HG03558 (cell line): ENCODE results near the gene VTI1A.
"Not testable (repeated sequence)": the region's sequence is repeated elsewhere in the genome, so short reads cannot be mapped to it uniquely, and the experiment has no call there.

Experiments used
- ATAC-seq: cut with Tn5 transposase; IDR thresholded peaks from one replicate; pipeline ENCODE4 v1.9.1; 2021; ENCODE audit warnings: moderate number of reproducible peaks; ENCODE audit not compliant: unreplicated experiment; ENCODE audit errors: extremely low read depth

Gene VTI1A

DNA sequence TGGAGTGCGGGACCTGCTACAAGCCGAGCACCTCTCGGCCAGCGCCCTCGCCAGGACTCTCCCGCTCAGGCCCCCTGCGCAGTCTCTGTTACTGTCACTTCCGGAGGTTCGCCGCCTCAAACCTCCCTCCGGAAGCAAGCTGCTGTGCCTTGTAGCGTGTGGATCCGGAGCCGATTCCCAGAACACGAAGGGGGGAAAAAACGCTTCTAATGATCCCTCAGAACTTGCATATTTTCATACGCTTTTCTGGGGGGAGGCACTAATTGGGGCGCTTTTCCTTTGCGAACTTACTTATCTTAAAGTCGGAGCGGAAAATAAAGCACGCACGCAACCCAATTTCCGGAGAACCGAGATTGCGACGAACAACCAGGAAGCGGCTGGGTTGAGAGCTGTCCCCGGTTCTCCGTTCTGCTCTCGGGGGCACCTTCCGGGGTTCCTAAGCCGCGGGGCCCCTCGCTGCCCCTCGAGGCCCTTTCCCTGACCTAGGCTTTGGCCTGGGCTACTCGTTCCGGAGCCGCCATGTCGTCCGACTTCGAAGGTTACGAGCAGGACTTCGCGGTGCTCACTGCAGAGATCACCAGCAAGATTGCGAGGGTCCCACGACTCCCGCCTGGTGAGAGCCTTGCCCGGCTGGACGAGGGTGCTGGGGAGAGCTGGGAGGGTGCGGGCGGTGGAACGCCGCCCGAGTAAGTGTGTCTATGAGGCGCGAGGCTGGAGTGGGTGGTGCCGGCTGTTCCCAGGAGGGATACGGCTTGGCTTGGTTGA, at the start of gene VTI1A, which contains the start of gene ZDHHC6:
Gene VTI1A (plus strand): TSS at position 361 of the 765 bp plus-strand sequence. CDS start 159 bp downstream, at position 520.
Gene ZDHHC6 (minus strand): TSS at position 60 of the 765 bp plus-strand sequence. CDS start 1,478 bp downstream, outside the sequence.
- ATAC-seq = peak; percentile 85

DNA sequence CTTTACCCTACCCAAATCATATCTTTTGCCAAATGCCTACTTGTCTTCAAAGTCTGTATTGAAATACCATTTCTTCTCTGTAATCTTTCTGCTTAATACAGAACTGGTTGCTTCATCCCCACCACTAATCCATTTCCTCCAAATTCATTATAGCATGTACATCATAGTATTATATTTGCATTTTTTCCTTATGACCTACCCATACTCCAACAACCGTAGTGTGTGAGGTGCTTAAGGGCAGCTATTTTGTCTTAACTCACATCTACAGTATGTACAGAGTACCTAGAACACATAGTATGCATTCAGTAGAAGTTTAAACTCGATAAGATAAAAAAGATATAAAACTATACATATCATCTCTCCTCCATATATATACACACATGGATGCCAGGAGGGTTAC, 49.4 kb upstream of the VTI1A start:
- no peak for ATAC-seq

GRCh38 chr10:112402917-112403316, 44.1 kb upstream of the VTI1A start:
- no peak for ATAC-seq

DNA sequence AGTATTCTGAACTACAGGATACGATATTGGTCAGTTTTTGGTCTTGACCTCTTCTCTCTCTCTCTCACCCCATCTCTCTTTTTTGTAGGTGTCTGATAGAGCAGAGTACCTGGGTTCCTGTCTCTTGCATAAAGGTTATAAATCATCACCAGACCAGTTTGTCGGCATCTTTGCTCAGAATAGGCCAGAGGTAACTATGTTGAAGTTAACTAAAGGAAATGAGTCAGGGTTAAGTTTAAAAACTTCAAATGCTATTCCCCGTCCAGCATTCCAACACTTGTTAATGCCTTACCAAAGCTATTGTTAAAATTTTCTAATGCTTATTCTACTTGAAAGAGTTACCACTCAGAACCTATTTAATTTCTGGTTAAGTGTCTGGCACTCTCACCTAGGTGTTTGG, 42.4 kb upstream of the VTI1A start:
- ATAC-seq = no peak

DNA sequence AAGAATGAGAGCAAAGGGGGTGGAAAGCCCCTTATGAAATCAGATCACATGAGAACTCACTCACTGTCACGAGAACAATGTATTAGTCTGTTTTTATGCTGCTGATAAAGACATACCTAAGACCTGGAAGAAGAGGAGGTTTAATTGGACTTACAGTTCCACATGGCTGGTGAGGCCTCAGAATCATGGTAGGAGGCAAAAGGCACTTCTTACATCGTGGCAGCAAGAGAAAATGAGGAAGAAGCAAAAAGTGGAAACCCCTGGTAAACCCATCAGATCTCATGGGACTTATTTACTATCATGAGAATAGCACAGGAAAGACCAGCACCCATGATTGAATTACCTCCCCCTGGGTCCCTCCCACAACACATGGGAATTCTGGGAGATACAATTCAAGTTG, 40.2 kb upstream of the VTI1A start:
- ATAC-seq = not testable (repeated sequence)

DNA sequence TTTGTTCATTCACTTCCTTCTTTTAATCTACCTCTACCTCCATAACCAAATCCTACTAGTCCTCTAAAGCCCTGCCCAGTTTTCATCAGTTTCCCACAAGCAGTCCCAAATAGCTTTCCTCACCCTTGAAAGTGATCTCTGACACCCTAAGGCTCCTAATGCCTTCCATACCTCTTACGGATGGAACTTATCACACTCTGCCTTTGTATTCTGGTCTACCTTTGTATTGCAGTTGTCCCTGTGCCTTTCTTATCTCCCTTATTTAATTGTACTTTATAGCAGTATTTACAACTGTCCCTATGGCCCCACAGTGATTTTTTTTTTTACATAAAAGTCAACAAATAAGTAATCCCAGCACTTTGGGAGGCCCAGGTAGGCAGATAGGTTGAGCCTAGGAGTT, 39.3 kb upstream of the VTI1A start:
- ATAC-seq = no peak

GRCh38 chr10:112409299-112409698, 37.7 kb upstream of the VTI1A start:
- ATAC-seq = no peak

DNA sequence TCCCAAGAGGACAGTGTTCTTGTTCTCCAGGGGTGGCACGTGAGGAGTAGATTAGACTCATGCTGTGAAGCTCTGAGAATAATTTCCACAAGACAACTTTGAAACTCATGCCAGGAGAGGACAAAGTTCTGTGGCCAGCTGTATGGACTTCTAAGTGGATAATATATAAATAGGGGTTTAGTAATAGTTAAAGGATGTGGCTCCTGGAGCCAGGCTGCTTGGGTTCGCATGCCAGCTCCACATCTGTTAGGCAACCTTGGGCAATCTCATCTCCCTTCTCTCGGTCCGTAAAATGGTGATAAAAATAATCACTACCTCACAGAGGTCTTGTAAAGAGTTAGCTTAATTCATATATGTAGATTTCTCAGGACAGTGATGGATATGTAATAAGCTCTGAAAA, 37.3 kb upstream of the VTI1A start:
- no peak for ATAC-seq

DNA sequence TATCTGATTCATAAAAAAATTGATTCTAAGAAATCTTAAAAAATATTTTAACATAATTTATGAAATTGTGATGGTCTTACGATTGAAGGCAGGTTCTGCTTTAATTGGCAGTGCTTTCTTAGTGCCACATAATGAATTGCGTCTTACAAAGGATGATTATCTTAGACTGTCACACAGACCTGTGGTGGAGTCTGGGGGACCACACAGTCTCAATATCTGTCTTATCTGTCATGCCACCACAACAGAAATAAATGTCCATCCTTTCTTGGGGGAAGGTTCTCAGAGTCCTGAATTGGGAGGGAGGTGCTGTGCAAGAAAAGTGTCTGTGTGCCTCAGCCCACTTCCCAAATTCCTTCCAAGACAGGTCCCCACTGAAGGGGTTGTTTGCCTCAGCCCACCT, 34.3 kb upstream of the VTI1A start:
- no peak for ATAC-seq

- ATAC-seq = no peak
Observed at GRCh38 chr10:112421731-112422130, 25.3 kb upstream of the VTI1A start.

- no peak for ATAC-seq
Observed at GRCh38 chr10:112424651-112425050, 22.4 kb upstream of the VTI1A start.

GRCh38 chr10:112426111-112426510, 20.9 kb upstream of the VTI1A start:
- ATAC-seq = no peak

GRCh38 chr10:112429147-112429546, 17.9 kb upstream of the VTI1A start:
- ATAC-seq = no peak

GRCh38 chr10:112429654-112430230, 17.3 kb upstream of the VTI1A start:
- no peak for ATAC-seq

DNA sequence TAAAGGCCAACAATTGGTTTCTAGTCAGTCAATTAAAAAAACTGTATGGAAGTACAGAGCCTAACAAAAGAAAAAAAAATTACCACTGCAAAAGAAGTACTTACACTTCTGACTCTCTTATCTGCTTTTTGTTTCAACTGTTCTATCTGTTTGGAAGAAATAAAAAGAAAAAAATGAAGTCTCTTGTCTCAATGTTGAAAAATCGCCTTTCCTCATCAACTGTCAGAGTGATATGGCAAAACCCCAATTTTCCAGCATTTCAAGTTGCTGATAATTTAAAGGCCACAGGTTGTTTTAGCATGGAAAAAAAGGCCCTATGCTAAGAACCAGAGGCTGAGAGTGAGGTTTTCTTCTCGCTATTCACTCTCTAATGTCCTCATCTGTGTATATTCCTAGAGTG, 13.9 kb upstream of the VTI1A start:
- no peak for ATAC-seq

GRCh38 chr10:112434988-112435619, 11.9 kb upstream of the VTI1A start:
- ATAC-seq = no peak

DNA sequence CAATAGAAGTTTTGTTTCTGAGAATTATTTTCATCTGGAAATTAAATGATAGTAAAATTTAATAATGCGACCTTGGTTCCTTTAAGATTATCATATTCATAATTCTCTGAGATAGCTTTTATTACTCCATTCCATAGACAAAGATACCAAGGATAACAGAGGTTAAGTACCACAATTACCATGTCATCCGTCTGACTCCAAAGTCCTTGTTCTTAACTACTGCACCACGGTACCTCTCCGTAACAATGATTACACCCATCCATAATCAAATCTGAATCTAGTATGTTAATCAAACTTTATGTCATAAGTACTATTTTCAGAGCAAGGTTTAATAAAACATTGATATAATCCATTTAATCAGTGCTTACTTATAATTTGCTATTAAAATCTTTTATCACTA, 8.7 kb upstream of the VTI1A start:
- no peak for ATAC-seq

GRCh38 chr10:112441520-112441919, 5.5 kb upstream of the VTI1A start:
- ATAC-seq = no peak

GRCh38 chr10:112442063-112442462, 5.0 kb upstream of the VTI1A start:
- ATAC-seq = no peak

DNA sequence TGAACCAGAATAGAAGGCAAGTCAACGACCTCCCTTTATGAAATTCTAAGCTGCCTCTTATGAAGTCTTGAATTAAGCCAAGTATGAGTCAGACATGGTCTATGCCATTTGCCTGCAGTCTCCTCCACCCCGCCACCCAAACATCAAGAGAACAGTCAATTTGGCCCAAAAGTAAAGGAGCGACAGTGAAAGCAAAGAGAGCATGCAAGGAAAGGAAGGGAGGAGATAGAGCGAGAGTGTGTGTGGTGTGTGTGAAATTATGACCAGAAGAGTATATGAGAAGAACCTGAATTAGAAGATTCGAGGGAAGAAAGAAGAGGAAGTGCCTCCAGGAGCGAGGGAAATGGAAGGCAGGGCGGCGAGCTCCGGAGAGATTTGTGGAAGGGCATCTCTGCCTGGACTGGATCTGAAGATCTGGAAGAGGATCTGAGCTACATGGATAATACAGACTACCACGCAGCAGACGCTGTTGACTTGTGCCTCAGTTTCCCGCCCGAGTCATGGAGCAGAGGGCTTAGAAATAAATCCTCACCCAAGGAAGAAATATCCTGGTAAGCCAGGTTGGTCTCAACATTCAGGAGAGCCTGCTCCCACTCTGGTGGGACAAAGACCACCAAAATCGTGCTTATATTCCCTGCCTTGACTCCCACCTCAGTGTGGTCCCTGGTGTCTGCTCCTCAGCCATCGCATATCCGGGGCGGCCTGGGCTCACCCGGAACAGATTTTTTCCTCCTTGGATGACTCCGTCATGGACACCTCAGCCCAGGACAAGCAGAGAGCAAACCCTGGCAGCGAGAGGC, 760 bp upstream of the VTI1A start:
- no peak for ATAC-seq

- no peak for ATAC-seq
Observed at GRCh38 chr10:112447620-112447928, 559 bp downstream of the VTI1A start.
